Activated CD8-positive, alpha-beta memory T cell treated with anti-CD3 and anti-CD28 coated beads for 36 hours (primary cell): ENCODE results near the gene NFYA. TPM values are rescaled to one million over a fixed set of nuclear protein-coding genes. Genes with fewer than 3 reads are reported as not detected.

Source experiments
- CTCF ChIA-PET: fragments of 350-600 bp; sonication (Branson Sonifier 250); formaldehyde crosslinking; loops from one replicate; lab custom pipeline; 2021; ENCODE audit warnings: antibody characterized with exemption; lab: Charles Lee
- POLR2A ChIA-PET: fragments of 350-600 bp; sonication (Branson Sonifier 250); formaldehyde crosslinking; loops from one replicate; lab custom pipeline; 2021; ENCODE audit warnings: antibody characterized with exemption; lab: Charles Lee
- total RNA-seq, 2 experiments: library from RNA; stranded (reverse); gene quantifications; one replicate each; pipeline ENCODE4 v1.2.3, GENCODE V29; 2021

The NFYA gene
- total RNA-seq, 2 experiments from 2014 or later, result 26.8 to 27.1 TPM

DNA sequence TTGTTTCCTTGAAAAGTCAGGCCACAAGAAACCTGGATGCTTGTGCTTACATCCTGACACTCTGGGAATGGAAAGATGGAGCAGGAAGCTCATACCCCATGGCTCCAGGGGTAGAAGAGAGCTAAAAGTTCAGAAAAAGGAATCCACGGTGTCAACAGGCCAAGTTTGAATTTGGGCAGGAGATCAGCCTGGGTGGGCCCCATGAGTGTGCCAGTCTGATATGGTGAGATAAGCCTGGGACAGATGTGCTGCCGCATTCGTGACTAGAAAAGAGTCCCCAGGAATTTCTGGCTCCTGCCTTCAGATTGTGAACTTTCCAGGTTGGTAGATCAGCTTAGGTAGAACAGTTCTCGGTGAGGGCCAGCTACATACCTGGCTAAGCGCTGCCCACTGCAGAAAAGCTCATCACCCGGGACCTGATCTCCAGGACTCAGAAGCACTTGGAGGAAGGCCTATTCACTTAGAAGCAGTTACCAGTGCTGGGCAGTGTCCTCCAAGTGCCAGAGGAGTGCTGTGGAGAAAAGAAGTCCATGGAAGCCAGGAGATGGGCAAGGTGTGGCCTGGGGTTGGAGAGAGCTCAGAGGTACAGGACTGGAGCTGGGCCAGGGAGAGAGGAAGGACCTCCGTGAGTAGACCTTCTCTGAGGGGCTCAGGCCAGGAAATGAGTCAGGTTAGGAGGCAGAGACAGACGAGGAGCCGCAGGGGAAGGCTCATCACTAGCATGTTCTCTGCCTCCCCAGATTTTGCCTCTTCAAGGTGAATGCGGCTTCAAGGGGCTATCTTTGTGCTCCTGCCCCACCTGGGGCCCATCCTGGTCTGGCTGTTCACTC, 30.3 kb upstream of the NFYA start, which contains the start of gene TSPO2:
Gene TSPO2, plus strand, starts transcription at position 242 of the 830 bp plus-strand sequence. Its CDS starts 519 bp downstream, at position 761.
- ChIA-PET POLR2A (no interaction called here), CTCF (interaction anchor here (1.0 to 1.2 kb wide), 2 partner anchors 14 to 45 kb away, joined by 3 to 4 read pairs; no protein-coding TSS in a partner anchor)

DNA sequence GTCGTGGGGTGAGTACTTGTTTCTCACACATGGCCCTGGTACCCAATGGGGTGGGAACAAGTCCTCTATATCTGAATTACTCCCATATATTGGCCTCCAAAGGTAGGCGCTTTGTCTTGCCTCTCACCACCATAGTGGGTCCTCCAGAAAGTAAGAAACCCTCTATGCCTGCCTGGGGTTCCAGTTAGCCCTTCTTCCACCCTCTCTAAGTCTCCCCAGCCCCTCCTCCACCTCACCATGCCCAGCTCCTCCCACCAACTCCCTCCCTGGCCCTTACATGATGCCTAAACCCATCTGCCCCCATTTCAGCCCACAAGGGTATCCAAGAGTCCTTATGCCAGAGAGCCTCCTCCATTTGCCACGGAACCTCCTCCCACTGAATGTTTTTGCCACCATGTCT, 29.6 kb upstream of the NFYA start:
- CTCF ChIA-PET, result no interaction called here
- POLR2A ChIA-PET, result no interaction called here

DNA sequence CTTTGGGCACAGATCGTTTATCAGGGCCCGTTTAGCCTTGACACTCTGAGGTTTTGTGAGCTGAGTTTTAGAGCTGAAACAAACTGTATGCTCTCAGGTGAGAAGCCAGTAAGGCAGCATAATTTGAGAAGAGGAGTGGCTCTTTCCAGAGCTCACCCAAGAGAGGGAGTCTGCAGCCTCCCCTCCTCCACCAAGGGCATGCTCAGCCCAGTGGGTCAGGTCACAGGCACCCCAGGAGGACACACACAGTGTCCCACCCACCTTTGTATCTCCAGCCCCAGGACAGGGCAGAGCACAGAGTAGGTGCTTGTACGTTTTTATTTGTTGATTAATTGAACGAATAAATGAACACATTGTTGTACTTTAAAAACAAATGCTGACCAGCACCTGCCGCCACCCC, 27.1 kb upstream of the NFYA start:
- ChIA-PET POLR2A (no interaction called here), CTCF (interaction anchor here (1.1 kb wide), 1 partner anchor 8 kb away, joined by 4 read pairs; no protein-coding TSS in a partner anchor)

DNA sequence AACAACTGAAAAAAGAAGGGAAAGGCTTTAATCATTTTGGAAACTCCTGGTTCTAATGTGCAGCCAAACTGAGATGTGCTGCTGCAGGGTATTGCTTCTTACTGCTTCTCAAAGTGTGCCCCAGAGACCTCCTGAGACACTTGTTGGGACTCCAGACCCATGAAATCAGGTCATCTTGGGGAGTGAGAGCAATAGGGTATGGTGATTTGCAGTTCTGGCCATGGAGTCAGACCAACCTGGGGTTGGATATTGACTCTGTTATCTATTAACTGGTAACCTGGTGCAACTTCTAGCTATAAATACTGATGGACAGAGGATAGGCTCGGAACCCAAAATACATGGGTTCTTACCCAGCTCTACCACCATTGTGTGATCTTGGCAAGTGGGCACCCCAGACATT, 26.7 kb upstream of the NFYA start:
- CTCF ChIA-PET, result no interaction called here
- POLR2A ChIA-PET, result no interaction called here

DNA sequence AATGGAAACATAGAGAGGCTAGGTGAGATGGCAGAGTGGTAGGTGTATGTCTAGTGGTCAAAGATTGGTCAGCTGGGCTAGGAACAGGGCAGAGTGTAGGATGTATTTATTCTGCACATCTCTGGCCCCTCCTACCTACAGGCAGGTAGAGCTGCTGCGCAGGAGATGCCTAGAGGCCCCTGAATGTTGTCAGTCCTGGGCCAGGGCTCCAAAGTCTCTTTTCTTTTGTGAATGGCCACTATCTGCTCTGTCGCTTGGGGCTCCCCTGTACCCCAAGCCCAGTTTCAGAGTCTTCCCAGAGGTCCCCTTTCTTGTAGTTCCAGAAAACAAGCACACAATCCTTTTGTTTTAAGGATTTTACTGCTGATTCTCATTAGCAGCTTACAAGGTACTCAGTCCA, 25.5 kb upstream of the NFYA start:
- CTCF ChIA-PET, result interaction anchor here (1.1 kb wide), 1 partner anchor 39 kb away, joined by 3 read pairs; no protein-coding TSS in a partner anchor
- POLR2A ChIA-PET, result interaction anchor here (0.5 kb wide), 1 partner anchor 16 kb away, joined by 4 read pairs; no protein-coding TSS in a partner anchor

DNA sequence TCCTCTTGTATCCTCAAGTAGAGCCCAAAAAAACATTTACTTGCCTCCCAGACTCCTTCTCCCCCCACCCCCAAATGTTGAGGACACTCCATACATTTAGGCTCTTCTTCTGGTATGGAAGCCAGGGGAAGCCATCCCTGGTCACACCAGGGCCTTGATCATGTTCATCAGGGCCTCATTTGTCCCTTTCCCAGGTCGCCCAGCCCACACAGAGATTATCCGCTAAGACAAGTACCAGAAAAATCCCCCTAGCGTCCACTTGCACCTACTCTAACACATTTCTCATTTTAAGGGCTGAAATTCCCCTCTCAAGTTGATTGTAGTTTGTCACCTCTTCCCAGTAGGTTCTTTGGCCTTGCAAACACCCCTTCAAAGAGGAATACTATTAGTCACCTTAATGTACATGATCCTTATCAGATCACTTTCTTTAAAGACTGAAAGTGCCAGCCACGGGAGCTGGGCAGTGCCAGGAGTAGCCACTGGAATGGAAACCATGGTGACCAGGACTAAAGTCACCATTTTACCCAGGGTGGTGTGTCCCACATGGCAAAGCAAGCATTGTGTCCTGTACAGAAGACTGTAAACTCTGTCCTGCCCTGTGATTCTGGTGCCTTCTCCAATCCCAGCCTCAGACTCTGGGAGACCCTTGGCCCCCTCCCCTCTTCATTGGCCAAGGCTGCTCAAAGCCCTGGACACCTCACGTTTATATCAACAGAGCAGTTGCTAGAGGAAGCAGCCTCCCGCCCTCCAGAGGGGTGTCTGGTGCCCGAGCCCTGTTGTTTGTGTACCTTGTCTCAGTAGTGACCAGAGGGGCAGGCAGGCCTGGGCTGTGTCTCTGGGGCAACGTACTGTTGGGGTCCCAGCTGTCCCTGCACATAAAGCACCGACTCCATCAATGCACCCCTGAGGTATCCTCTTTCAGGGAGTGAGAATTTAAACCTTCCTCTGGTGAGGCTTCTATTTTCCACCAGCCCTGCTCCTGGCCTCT, 24.7 kb upstream of the NFYA start:
- POLR2A ChIA-PET, result interaction anchor here (0.5 to 0.6 kb wide), 2 partner anchors 15 to 27 kb away, joined by 3 to 4 read pairs; no protein-coding TSS in a partner anchor
- CTCF ChIA-PET, result interaction anchor here (1.0 to 1.6 kb wide), 3 partner anchors 8 to 40 kb away, joined by 3 to 4 read pairs (median 4); partner anchors contain the start of gene UNC5CL

DNA sequence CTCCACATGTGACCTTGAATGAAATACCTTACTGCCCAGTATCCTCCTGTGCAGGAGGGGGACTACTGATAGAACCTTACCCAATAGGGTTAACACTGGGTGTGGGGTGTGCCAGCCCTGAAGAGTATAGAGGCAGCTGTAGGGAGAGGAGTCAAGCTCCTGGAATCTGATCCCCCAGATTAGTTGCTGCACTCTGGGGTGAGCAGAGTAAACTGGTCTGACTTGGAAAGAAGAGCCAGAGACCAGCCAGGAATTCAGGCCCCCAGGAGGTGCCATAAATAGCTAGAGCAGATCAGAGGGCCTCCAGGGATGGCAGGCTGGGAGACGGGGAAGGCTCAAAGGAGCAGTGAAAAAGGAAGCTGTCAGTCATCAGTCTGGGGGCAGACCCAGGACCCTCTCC, 23.3 kb upstream of the NFYA start:
- CTCF ChIA-PET, result interaction anchor here (1.6 kb wide), 1 partner anchor 10 kb away, joined by 4 read pairs; the partner anchor contains the start of gene UNC5CL

DNA sequence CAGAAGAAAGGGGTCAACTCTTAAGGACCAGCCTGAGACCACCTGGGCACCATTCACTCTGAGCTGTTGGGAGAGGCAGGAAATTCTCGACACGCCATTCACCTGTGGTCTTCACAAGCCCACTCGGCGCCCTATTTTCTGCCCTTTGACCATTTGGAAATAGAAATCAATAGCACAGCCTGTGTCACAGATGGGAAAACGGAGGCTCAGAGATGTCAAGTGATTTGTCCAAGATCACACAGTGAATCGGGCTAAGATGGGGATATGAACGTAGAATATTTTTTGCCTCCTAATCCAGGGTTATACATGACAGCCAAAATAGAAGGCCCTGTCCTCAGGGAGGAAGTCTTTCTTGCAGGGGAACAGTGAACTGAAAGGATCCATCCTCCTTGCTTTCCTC, 22.8 kb upstream of the NFYA start:
- POLR2A ChIA-PET, result no interaction called here
- CTCF ChIA-PET, result no interaction called here

More for the DNA sequence above, 23.3 kb upstream of the NFYA start:
- POLR2A ChIA-PET, result no interaction called here

DNA sequence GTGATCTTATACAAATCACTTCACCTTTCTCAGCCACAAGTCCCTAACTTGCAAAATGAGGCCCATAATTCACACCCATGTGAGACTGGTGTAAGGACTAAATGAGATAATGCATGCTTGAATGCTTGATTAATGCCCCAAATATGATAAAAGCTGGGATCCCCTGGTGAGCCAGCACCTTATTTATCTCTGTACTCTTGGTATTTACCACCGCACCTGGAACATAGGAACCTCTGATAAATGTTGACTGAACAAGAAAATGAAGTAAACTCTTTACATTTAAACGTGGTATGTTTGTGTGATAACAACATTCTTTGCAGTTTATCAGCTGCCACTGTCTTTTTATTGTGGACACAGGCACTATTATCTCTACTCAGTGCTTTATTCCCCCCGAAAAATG, 22.2 kb upstream of the NFYA start:
- ChIA-PET POLR2A (no interaction called here), CTCF (no interaction called here)

DNA sequence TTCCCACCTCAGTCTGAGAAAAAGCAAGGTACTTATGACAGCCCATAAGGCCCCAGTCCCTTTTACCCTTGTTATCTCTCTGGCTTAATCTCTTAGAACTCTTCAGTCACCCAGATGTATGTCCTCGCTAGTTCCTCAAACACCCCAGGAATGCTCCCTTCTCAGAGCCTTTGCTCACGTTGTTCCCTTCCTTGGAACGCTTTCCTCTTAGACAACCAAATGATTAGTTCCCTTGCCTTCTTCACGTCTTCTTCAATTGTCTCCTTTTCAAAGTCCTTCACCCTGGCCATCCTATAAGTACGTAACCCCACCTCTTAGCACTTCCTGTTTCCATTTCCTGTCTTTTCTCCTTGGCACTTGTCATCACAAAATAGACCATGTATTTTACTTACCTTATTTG, 20.9 kb upstream of the NFYA start:
- CTCF ChIA-PET, result interaction anchor here (3.0 kb wide), 1 partner anchor 13 kb away, joined by 8 read pairs; the partner anchor contains the start of gene UNC5CL
- POLR2A ChIA-PET, result no interaction called here

DNA sequence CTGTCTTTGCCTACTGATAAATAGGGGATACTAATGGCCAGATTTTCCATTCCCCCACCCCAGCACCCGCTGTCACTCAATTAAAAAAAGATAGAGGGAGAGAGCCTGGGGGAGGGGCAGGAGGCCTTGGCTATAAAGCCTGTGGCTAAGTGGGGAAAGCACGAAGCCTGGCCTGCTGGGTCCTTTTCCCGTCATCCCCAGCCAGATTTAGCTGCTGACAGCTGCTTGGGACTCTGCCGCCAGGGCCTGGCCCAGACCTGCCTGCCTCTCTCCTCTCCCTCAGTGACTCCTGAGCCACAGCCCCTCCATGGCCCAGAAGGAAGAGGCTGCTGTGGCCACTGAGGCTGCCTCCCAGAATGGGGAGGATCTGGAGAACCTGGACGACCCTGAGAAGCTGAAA, 19.7 kb upstream of the NFYA start, which contains the start of gene APOBEC2:
Gene APOBEC2, plus strand, starts transcription at position 162 of the 400 bp plus-strand sequence. Its CDS starts 146 bp downstream, at position 308.
- ChIA-PET POLR2A (no interaction called here), CTCF (interaction anchor here (1.5 to 3.0 kb wide), 2 partner anchors 8 to 14 kb away, joined by 4 to 8 read pairs; partner anchors contain the start of gene UNC5CL)

DNA sequence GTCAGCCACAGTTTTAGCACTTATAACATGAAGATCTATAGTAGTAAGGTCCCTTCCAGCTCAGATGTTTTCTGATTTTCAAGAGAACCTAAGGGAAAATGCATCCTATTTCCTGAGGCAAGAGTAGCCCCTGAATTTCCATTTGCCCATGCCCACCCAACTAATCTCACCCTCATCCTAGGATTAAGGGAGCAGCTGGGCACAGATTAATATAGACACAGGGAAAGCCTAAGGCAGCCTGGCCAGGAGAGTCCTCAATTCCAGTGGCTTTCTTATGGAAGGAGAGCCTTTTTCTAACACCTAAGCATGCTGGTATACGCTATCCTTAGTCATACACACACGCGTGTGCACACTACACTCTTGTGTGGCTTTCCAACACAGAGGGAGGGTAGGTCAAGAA, 18.3 kb upstream of the NFYA start:
- ChIA-PET POLR2A (no interaction called here), CTCF (interaction anchor here (1.5 to 3.0 kb wide), 3 partner anchors 9 to 27 kb away, joined by 4 to 9 read pairs (median 8); partner anchors contain the start of gene UNC5CL)

DNA sequence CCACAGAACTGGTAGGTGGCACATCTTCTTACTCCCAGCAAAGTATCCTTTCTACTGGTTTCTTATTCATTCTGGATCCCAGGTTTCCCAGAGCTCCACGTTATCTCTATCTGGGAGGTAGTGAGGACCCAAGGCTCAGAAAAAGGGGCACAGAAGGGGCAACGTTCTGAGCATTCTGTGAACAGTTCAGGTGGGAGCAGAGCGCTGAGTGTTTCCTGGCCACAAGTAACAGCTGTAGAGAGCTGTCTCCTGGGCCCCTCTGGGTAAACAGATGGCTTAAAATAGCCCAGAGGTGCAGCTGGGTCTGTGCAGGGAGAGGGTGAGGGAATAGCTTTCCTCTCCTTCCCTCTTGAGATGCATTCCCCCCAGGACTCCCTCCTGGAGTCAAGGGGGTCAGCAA, 17.6 kb upstream of the NFYA start:
- ChIA-PET POLR2A (no interaction called here), CTCF (interaction anchor here (2.9 kb wide), 1 partner anchor 27 kb away, joined by 9 read pairs; no protein-coding TSS in a partner anchor)

DNA sequence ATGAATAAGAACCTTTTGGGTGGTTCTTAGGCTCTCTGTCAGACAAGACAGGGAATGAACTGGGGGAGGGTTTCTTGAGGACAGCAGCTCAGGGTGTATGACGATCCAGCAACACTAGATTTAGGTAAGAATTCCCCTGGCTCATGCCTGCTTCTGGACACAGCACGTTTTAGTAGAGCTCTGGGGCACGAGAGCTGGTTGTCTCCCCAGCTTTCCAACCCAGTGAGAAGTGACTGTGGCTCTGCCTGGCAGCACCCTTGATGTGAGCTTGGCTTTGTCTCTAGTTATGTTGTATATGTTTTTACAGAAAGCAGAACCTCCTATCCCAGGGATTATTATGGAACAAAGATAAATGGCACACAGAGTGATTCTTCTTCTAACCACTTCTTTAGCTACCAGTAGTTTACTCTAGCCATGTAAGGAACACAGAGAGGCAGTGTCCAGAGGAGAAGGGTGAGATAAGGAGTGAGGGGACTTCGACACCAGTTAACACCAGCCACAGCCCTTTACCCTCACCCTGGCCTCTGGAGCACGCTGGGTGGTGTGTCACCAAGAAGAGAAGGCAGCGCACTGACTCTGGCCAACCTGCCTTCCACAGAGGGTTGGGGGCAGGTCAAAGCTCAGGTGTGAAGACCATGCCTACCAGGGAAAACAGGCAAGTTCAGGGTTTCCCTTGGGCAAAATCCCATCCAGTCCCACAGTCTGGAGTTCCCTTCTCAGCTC, 15.8 kb upstream of the NFYA start:
- POLR2A ChIA-PET, result no interaction called here
- CTCF ChIA-PET, result interaction anchor here (1.4 to 2.9 kb wide), 2 partner anchors 21 to 29 kb away, joined by 5 to 9 read pairs; no protein-coding TSS in a partner anchor

DNA sequence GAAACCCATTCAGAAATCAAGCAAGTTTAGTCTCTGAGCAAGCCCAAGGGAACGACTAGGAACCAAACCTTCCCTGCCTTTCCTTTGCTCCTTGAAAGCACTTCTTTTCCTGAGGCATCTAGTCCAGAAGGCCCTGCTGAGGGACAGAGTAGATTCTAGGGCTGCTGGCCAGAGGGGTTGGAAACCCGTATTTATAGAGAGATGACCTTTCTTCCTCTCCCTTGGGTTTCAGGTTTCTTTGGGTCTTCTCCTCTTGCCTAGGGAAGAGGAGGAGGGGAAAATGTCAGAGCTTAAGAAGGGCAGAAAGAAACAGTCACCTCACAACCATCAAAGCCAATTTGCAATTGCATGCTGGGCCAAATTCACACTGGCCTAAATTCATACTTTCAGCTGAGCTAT, 14.0 kb upstream of the NFYA start:
- CTCF ChIA-PET, result no interaction called here
- POLR2A ChIA-PET, result no interaction called here

DNA sequence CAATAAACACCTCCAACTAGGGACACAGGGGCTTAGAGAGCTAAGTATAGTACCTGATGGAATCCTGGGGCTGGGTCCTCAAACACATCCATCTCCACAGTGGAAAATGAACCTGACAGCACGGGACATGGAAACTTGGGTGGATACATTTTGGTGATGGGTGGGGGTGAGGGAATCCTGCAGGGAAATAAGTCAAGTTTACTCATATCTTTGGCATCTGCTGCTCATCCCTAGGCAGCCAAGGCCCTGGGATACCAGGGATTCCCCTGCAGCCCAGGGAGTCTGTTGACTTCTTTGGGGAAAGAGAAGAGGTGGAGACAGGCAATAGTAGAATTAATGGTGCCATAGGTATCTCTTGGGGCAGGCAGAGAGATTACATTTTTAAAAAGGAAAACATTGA, 13.2 kb upstream of the NFYA start:
- ChIA-PET POLR2A (no interaction called here), CTCF (no interaction called here)

DNA sequence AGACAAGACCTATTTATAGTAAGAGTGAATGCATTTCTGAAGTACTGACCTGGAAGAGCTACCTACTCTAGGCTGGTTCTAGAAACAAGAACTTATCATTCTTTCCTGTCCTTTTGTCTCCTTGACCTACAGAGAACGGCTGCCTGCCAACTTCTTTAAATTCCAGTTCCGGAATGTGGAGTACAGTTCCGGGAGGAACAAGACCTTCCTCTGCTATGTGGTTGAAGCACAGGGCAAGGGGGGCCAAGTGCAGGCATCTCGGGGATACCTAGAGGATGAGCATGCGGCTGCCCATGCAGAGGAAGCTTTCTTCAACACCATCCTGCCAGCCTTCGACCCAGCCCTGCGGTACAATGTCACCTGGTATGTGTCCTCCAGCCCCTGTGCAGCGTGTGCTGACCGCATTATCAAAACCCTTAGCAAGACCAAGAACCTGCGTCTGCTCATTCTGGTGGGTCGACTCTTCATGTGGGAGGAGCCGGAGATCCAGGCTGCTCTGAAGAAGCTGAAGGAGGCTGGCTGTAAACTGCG, 11.5 kb upstream of the NFYA start:
- CTCF ChIA-PET, result interaction anchor here (0.6 kb wide), 1 partner anchor 533 kb away, joined by 3 read pairs; no protein-coding TSS in a partner anchor
- POLR2A ChIA-PET, result interaction anchor here (0.7 kb wide), 1 partner anchor 236 kb away, joined by 9 read pairs; no protein-coding TSS in a partner anchor

DNA sequence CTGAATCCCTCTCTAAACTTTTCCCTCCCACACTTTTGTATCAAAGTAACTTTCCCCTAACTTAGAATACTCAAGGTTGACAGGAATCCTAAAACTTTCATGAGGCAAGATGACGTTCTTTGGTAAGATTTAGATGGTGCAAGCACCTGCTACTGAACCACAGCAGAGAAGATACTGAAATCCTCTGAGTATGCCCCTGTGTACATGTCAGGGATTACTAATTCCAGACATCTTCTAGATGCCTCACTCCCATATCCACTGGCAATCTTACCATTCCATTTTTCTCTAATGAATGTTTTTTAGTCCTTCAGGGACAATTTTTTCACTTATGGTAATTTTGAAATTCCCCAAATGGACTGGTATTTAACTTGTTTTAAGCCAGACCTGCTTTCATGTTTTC, 10.7 kb upstream of the NFYA start:
- POLR2A ChIA-PET, result no interaction called here
- CTCF ChIA-PET, result no interaction called here
